ENCODE results near the gene FUT3. TPM values are rescaled to one million over a fixed set of nuclear protein-coding genes. Genes with fewer than 3 reads are reported as not detected.
"Not testable (repeated sequence)": the region's sequence is repeated elsewhere in the genome, so short reads cannot be mapped to it uniquely, and the experiment has no call there.

FUT3 gene
- total RNA-seq, 5 donors from 2014 or later (not counting 1 experiment from before 2014, with no cell fraction given), result 0.13 to 0.50 (median 0.18) TPM; not detected in 1

DNA sequence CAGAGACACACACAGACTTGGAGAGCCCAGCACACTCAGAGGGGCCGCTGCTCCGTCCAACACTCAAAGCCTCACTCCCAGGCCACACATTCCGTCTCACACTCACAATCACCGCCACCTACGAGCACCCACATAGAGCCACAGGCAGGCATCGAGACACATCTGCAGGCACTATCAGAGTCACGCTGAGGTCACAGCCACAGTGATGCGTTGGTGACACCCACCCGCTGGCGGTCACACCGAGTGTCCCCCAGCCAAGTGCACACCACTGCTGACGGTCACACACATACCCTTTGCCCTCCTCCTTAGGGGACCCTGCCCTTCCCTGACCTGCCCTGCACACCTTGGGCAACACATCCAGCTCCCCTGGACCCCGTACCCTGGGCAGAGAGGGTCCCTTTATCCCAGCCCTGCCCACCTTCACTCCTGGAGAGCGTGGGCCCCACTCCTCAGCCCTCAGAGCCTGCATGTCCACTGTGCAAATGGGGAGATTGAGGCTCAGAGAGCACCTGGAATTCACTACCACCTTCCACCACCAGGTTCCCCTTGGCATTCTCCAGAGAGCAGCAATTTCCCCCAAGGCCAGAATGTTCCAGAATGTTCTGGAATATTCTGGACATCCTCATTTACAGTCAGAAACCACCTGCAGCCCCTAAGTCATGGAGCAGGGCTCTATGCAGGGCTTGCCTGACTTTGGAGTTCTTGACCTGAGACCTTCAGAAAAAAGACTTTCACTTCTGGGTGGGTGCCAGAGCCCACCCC lies 13.7 kb upstream of the FUT3 start:
- H3K4me3 ChIP-seq (ENCODE audit: control insufficient read depth in 1 of 2, extremely low read depth in 1 of 2, low read length in 1 of 2), result no peak overlapping the region
- no peak overlapping the region for H3K27ac ChIP-seq (ENCODE audit: low read length)
- H3K27me3 ChIP-seq (replicated peaks in 1 of 2; ENCODE audit: control insufficient read depth in 2 of 2, extremely low read depth in 1 of 2, insufficient read depth in 2 of 2, low read length in 1 of 2), result peaks cover 0 to 34% of the 10 kb centered on the region in 2 experiments
- POLR2A ChIA-PET, result no interaction called here
- CTCF ChIA-PET, result no interaction called here
- WGBS (ENCODE audit: insufficient coverage), result 81% methylated on average over 13 of the region's 14 CpGs
- Mint-ChIP-seq H3K27ac (no peak overlapping the region), H3K4me3 (no peak overlapping the region), H3K27me3 (peaks cover 7 to 13% of the 10 kb centered on the region in 2 donors), H3K4me1 (no peaks in the 10 kb centered on the region), H3K9me3 (no peaks in the 10 kb centered on the region), H3K36me3 (no peaks in the 10 kb centered on the region)
- DNase-seq (no peak), ATAC-seq (replicated peaks in 1 of 4) (no peak)
- no peaks in the 10 kb centered on the region for H3K9me3 ChIP-seq
- no peaks in the 10 kb centered on the region for H3K4me1 ChIP-seq (ENCODE audit: control insufficient read depth in 1 of 2, extremely low read depth in 1 of 2, insufficient read depth in 2 of 2, low read length in 2 of 2)
- H3K36me3 ChIP-seq (ENCODE audit: control insufficient read depth in 2 of 2, extremely low read depth in 1 of 2, insufficient read depth in 1 of 2, low read length in 1 of 2), result no peaks in the 10 kb centered on the region

DNA sequence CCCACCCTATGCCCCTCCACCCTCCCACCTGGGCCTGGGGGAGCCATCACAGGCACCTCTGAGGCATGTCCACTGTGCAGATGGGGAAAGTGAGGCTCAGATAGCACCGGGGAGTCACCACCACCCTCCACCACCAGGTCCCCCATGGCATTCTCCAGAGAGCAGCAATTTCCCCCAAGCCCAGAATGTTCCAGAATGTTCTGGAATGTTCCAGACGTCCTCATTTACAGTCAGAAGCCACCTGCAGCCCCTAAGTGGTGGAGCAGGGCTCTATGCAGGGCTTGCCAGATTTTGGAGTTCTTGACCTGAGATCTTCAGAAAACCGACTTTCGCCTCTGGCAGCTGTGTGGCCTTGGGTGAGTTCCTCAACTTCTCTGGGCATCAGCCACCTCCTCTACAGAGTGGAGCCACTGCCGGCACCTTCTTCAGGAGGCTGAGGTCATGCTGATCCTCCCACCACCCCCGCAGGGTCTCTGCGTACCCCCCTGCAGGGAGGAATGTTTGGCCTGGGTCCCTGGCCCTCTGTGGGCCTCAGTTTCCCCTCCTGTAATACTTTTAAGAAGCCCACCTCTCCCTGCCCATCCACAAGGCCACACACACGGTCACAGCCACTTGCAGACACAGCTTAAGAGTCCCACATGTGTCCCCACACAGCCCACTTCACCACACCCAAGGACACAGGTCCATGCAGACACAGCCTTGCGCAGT lies 12.9 kb upstream of the FUT3 start:
- H3K36me3 ChIP-seq (ENCODE audit: control insufficient read depth in 2 of 2, extremely low read depth in 1 of 2, insufficient read depth in 1 of 2, low read length in 1 of 2), result no peaks in the 10 kb centered on the region
- Mint-ChIP-seq H3K27ac (no peak overlapping the region), H3K4me3 (no peak overlapping the region), H3K9me3 (no peaks in the 10 kb centered on the region), H3K27me3 (peaks cover 7 to 13% of the 10 kb centered on the region in 2 donors), H3K36me3 (no peaks in the 10 kb centered on the region), H3K4me1 (no peaks in the 10 kb centered on the region)
- CTCF ChIA-PET, result interaction anchor here in 1 of 2 donors (0.6 kb wide), 1 partner anchor 1787 kb away, joined by 5 read pairs; no protein-coding TSS in a partner anchor
- DNase-seq (no peak), ATAC-seq (replicated peaks in 1 of 4) (no peak)
- peaks cover 0 to 34% of the 10 kb centered on the region in 2 experiments for H3K27me3 ChIP-seq (replicated peaks in 1 of 2; ENCODE audit: control insufficient read depth in 2 of 2, extremely low read depth in 1 of 2, insufficient read depth in 2 of 2, low read length in 1 of 2)
- H3K9me3 ChIP-seq, result no peaks in the 10 kb centered on the region
- POLR2A ChIA-PET, result no interaction called here
- WGBS (ENCODE audit: insufficient coverage), result 70% methylated on average over 5 of the region's 9 CpGs
- H3K4me1 ChIP-seq (ENCODE audit: control insufficient read depth in 1 of 2, extremely low read depth in 1 of 2, insufficient read depth in 2 of 2, low read length in 2 of 2), result no peaks in the 10 kb centered on the region
- no peak overlapping the region for H3K27ac ChIP-seq (ENCODE audit: low read length)
- no peak overlapping the region for H3K4me3 ChIP-seq (ENCODE audit: control insufficient read depth in 1 of 2, extremely low read depth in 1 of 2, low read length in 1 of 2)

DNA sequence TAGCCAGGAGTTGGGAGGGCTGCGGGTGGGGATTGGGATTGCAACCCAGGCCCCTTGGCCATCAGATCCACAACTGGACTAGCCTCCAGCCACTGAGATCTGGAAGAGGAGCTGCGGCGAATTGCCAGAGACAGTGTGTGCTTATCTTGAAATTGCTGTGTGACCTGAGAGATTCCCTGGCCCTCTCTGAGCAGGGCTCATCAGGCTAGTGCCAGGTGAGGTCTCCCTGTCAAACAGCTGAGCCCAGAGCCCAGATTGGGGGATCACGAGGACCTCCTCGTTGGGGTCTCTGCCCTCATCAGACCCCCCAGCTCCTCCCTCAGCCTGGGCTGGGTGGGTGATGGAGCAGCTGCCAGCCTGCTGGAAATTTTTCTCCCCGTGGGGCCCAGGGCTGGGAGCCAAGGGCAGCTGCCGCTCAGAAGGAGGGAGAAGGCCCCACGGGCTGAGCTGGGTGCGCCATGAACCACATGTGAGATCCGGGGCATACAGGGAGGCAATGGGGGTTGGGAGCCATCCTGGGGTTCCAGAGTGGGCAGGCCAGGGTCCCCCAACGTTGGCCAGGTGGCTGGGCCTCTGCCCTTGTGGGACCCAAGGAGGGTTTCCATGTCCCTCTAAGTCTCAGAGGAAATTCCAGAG lies 11.9 kb upstream of the FUT3 start:
- ATAC-seq (replicated peaks in 1 of 4) (no peak), DNase-seq (no peak)
- Mint-ChIP-seq H3K4me1 (no peaks in the 10 kb centered on the region), H3K4me3 (no peak overlapping the region), H3K27ac (no peak overlapping the region), H3K9me3 (no peaks in the 10 kb centered on the region), H3K27me3 (peaks cover 7 to 13% of the 10 kb centered on the region in 2 donors), H3K36me3 (no peaks in the 10 kb centered on the region)
- Histone ChIP-seq H3K27ac (ENCODE audit: low read length) (no peak overlapping the region), H3K27me3 (replicated peaks in 1 of 2; ENCODE audit: control insufficient read depth in 2 of 2, extremely low read depth in 1 of 2, insufficient read depth in 2 of 2, low read length in 1 of 2) (peaks cover 0 to 34% of the 10 kb centered on the region in 2 experiments), H3K4me1 (ENCODE audit: control insufficient read depth in 1 of 2, extremely low read depth in 1 of 2, insufficient read depth in 2 of 2, low read length in 2 of 2) (no peaks in the 10 kb centered on the region), H3K36me3 (ENCODE audit: control insufficient read depth in 2 of 2, extremely low read depth in 1 of 2, insufficient read depth in 1 of 2, low read length in 1 of 2) (no peaks in the 10 kb centered on the region), H3K4me3 (ENCODE audit: control insufficient read depth in 1 of 2, extremely low read depth in 1 of 2, low read length in 1 of 2) (no peak overlapping the region), H3K9me3 (no peaks in the 10 kb centered on the region)
- POLR2A ChIA-PET, result no interaction called here
- 79% methylated on average over 11 of the region's 11 CpGs for WGBS (ENCODE audit: insufficient coverage)
- CTCF ChIA-PET, result interaction anchor here in 1 of 2 donors (0.6 kb wide), 1 partner anchor 1786 kb away, joined by 5 read pairs; no protein-coding TSS in a partner anchor

DNA sequence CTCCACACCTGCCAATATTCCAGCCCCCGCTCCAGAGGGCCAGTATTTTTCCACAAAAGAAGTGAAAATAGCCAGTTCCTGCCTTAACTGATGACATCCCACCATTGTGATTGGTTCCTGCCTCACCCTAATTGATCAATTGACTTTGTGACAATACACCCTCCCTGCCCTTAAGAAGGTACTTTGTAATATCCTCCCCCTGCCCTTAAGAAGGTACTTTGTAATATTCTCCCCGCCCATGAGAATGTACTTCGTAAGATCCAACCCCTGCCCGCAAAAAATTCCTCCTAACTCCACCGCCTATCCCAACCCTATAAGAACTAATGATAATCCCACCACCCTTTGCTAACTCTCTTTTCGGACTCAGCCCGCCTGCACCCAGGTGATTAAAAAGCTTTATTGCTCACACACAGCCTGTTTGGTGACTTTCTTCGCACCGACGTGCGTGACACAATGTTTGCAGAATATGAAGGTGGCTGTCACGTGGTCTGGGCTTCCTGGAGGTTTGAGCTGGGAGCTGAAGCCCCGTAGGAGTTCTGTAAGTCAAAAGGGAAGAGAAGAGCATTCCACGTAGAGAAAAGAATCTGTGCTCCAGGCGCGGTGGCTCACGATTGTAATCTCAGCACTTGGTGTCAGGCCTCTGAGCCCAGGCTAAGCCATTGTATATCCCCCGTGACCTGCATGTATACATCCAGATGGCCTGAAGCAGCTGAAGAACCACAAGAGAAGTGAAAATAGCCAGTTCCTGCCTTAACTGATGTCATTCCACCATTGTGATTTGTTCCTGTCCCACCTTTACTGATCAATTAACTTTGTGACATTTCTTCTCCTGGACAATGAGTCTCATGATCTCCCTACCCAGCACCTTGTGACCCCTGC lies 6.2 kb upstream of the FUT3 start:
- no peak overlapping the region for H3K27ac Mint-ChIP-seq
- ChIA-PET CTCF (interaction anchor here in 1 of 2 donors (0.6 kb wide), 1 partner anchor 321 kb away, joined by 12 read pairs; no protein-coding TSS in a partner anchor), POLR2A (no interaction called here)
- Histone ChIP-seq H3K9me3 (no peaks in the 10 kb centered on the region), H3K36me3 (ENCODE audit: control insufficient read depth in 2 of 2, extremely low read depth in 1 of 2, insufficient read depth in 1 of 2, low read length in 1 of 2) (no peaks in the 10 kb centered on the region), H3K27me3 (replicated peaks in 1 of 2; ENCODE audit: control insufficient read depth in 2 of 2, extremely low read depth in 1 of 2, insufficient read depth in 2 of 2, low read length in 1 of 2) (peaks cover 0 to 5% of the 10 kb centered on the region in 2 experiments), H3K4me3 (ENCODE audit: control insufficient read depth in 1 of 2, extremely low read depth in 1 of 2, low read length in 1 of 2) (no peak overlapping the region), H3K27ac (ENCODE audit: low read length) (no peak overlapping the region), H3K4me1 (ENCODE audit: control insufficient read depth in 1 of 2, extremely low read depth in 1 of 2, insufficient read depth in 2 of 2, low read length in 2 of 2) (no peaks in the 10 kb centered on the region)
- no peaks in the 10 kb centered on the region for H3K4me1 Mint-ChIP-seq
- ATAC-seq (replicated peaks in 1 of 4) (no peak), DNase-seq (no peak)
- 84% methylated on average over 16 of the region's 18 CpGs for WGBS (ENCODE audit: insufficient coverage)
- H3K36me3 Mint-ChIP-seq, result no peaks in the 10 kb centered on the region
- H3K9me3 Mint-ChIP-seq, result no peaks in the 10 kb centered on the region
- H3K27me3 Mint-ChIP-seq, result peaks cover 0 to 11% of the 10 kb centered on the region in 2 donors
- H3K4me3 Mint-ChIP-seq, result no peak overlapping the region

GRCh38 chr19:5855151-5855550 lies 3.9 kb upstream of the FUT3 start:
- ATAC-seq (replicated peaks in 1 of 4); H3K27me3 ChIP-seq (replicated peaks in 1 of 2; ENCODE audit: control insufficient read depth in 2 of 2, extremely low read depth in 1 of 2, insufficient read depth in 2 of 2, low read length in 1 of 2); DNase-seq; H3K27me3 Mint-ChIP-seq; CTCF ChIA-PET; H3K27ac Mint-ChIP-seq; POLR2A ChIA-PET; H3K4me3 ChIP-seq (ENCODE audit: control insufficient read depth in 1 of 2, extremely low read depth in 1 of 2, low read length in 1 of 2); H3K9me3 ChIP-seq; H3K27ac ChIP-seq (ENCODE audit: low read length); H3K4me3 Mint-ChIP-seq; H3K9me3 Mint-ChIP-seq; H3K36me3 ChIP-seq (ENCODE audit: control insufficient read depth in 2 of 2, extremely low read depth in 1 of 2, insufficient read depth in 1 of 2, low read length in 1 of 2); H3K36me3 Mint-ChIP-seq; H3K4me1 ChIP-seq (ENCODE audit: control insufficient read depth in 1 of 2, extremely low read depth in 1 of 2, insufficient read depth in 2 of 2, low read length in 2 of 2); H3K4me1 Mint-ChIP-seq: not testable (repeated sequence)
- WGBS (ENCODE audit: insufficient coverage), result 85% methylated on average over 9 of the region's 9 CpGs

DNA sequence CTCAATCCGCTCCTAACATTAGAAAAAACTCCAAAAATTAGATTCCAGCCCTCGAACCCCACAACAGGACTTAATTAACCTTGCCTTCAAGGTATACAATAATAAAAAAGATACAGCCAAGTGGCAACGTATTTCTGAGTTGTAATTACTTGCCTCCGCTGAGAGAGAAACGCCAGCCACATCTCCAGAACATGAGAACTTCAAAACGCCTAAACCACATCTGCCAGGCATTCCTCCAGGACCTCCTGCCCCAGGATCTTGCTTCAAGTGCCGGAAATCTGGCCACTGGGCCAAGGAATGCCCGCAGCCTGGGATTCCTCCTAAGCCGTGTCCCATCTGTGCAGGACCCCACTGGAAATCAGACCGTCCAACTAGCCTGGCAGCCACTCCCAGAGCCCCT lies 2.9 kb upstream of the FUT3 start:
- H3K27ac ChIP-seq (ENCODE audit: low read length); H3K4me1 Mint-ChIP-seq; H3K27ac Mint-ChIP-seq; H3K9me3 ChIP-seq; H3K4me3 Mint-ChIP-seq; H3K36me3 ChIP-seq (ENCODE audit: control insufficient read depth in 2 of 2, extremely low read depth in 1 of 2, insufficient read depth in 1 of 2, low read length in 1 of 2); DNase-seq; H3K27me3 ChIP-seq (replicated peaks in 1 of 2; ENCODE audit: control insufficient read depth in 2 of 2, extremely low read depth in 1 of 2, insufficient read depth in 2 of 2, low read length in 1 of 2); H3K27me3 Mint-ChIP-seq; H3K4me3 ChIP-seq (ENCODE audit: control insufficient read depth in 1 of 2, extremely low read depth in 1 of 2, low read length in 1 of 2); CTCF ChIA-PET; H3K9me3 Mint-ChIP-seq; H3K36me3 Mint-ChIP-seq; ATAC-seq (replicated peaks in 1 of 4); H3K4me1 ChIP-seq (ENCODE audit: control insufficient read depth in 1 of 2, extremely low read depth in 1 of 2, insufficient read depth in 2 of 2, low read length in 2 of 2): not testable (repeated sequence)
- WGBS (ENCODE audit: insufficient coverage), result 70% methylated on average over 9 of the region's 10 CpGs
- POLR2A ChIA-PET, result interaction anchor here in 1 of 2 donors (0.6 kb wide), 1 partner anchor 847 kb away, joined by 8 read pairs; no protein-coding TSS in a partner anchor
